Gastrocnemius medialis (tissue), 4 donors: Measurements from ENCODE around the gene ALKBH8. TPM values are rescaled to one million over a fixed set of nuclear protein-coding genes. Genes with fewer than 3 reads are reported as not detected.
A peak's percentile ranks its signal among the peaks of the same experiment; 100 is the strongest.

Experiments
- ATAC-seq, 2 donors: fragments of 150-250 bp; one replicate each; pipeline ENCODE4 v1.9.1; 2016
- DNase-seq, 2 donors: peaks; one replicate each; pipeline ENCODE4 v3.0.0-alpha.2; 2019
- H3K27ac ChIP-seq, 4 donors: fragments of 200-600 bp; sonication (generic); 1 replicate in 1 of 4; 2 replicates in 3 of 4; pipeline ENCODE4 v1.5.1; 2016 to 2018; ENCODE audit warnings: mild to moderate bottlenecking in 2 of 4, moderate library complexity in 1 of 4
- H3K27me3 ChIP-seq, 3 donors: fragments of 200-600 bp; sonication (generic) in 2 of 3; 1 replicate in 1 of 3; 2 replicates in 2 of 3; pipeline versions ENCODE4 v1.5.1 to v1.6.0; 2016 to 2019; ENCODE audit warnings: mild to moderate bottlenecking in 1 of 3, moderate library complexity in 1 of 3
- H3K36me3 ChIP-seq, 2 donors: fragments of 200-600 bp; sonication (generic) in 1 of 2; one replicate each; pipeline ENCODE4 v1.5.1; 2017 to 2018
- H3K4me1 ChIP-seq, 2 donors: fragments of 200-600 bp; sonication (generic) in 1 of 2; one replicate each; pipeline ENCODE4 v1.5.1; 2016 to 2017; ENCODE audit warnings: mild to moderate bottlenecking in 2 of 2
- H3K4me3 ChIP-seq, 4 donors: fragments of 200-600 bp; sonication (generic) in 3 of 4; 1 replicate in 1 of 4; 2 replicates in 3 of 4; pipeline ENCODE4 v1.5.1; 2016 to 2019; ENCODE audit warnings: mild to moderate bottlenecking in 2 of 4
- H3K9me3 ChIP-seq, 3 donors: fragments of 200-600 bp; sonication (generic) in 2 of 3; 1 replicate in 1 of 3; 2 replicates in 2 of 3; pipeline ENCODE4 v1.5.1; 2016 to 2019
- CTCF ChIP-seq, 5 experiments: fragments of 450-650 bp in 3 of 5; fragments of 200-600 bp in 2 of 5; sonication (generic) in 2 of 5; IDR thresholded peaks in 4 of 5; conservative IDR thresholded peaks in 1 of 5; 1 replicate in 4 of 5; 2 replicates in 1 of 5; pipeline ENCODE4 v1.5.1; 2016 to 2019; ENCODE audit warnings: antibody characterized with exemption in 5 of 5, mild to moderate bottlenecking in 3 of 5, moderate library complexity in 3 of 5
- POLR2A ChIP-seq, 2 donors: fragments of 450-650 bp; IDR thresholded peaks; one replicate each; pipeline ENCODE4 v1.6.1; 2017; ENCODE audit warnings: antibody characterized with exemption in 2 of 2, mild to moderate bottlenecking in 2 of 2, moderate library complexity in 2 of 2
- in situ Hi-C, 4 donors: fragments of 200-750 bp; cut with MboI; loops; one replicate each; pipeline versions ENCODE4 v1.15.0 to v1.8.0; 2017; ENCODE audit warnings: low sequenced_read_pairs in 4 of 4
- intact Hi-C: fragments of 100-400 bp; cut with DNase I; formaldehyde crosslinking; loops from one replicate; pipeline ENCODE4 v1.15.1; 2023; ENCODE audit warnings: low total_unique reads
- total RNA-seq, 4 donors: library from RNA; depleted of rRNA; stranded (reverse); fragments of >200 nt; gene quantifications; one replicate each; pipeline versions ENCODE4 v1.1.0 to v1.2.3, GENCODE V29; 2016

The ALKBH8 gene
- total RNA-seq, 4 donors from 2014 or later: 5.4 to 8.1 (median 6.6) TPM

DNA sequence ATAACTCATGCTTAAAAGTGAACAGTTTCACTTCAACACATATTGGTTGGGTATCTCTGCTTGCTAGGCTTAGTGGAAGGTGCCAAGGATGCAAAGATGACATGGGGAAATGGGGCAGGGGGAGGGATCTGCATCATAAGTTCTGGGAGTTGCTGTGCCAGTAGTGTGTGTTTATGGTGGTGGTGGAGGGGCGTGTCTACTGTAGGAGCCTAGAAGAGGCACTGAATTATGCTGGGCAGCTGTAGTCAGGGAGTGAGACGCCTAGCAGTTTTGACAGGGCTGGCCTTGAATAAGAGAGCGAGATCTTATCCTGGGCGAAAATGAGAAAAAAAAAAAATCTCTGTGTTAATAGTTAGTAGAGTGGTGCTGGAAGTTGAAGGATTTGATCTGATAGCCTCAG, 28.4 kb upstream of the ALKBH8 start:
- TF ChIP-seq POLR2A (IDR thresholded peaks at IDR 0.05) (no peak), CTCF (IDR thresholded peaks at IDR 0.05 in 4 of 5, conservative IDR thresholded peaks at IDR 0.05 in 1 of 5) (no peak)
- no peak for DNase-seq
- intact Hi-C loops (no loop called here), in situ Hi-C loops (no loop called here)
- peaks cover 3 to 22% of the 10 kb centered on the region in 2 donors for H3K4me1 ChIP-seq
- no peaks in the 10 kb centered on the region for H3K9me3 ChIP-seq
- no peaks in the 10 kb centered on the region for H3K27me3 ChIP-seq
- H3K36me3 ChIP-seq: no peaks in the 10 kb centered on the region
- H3K4me3 ChIP-seq: no peak overlapping the region
- H3K27ac ChIP-seq: no peak overlapping the region
- ATAC-seq: no peak

DNA sequence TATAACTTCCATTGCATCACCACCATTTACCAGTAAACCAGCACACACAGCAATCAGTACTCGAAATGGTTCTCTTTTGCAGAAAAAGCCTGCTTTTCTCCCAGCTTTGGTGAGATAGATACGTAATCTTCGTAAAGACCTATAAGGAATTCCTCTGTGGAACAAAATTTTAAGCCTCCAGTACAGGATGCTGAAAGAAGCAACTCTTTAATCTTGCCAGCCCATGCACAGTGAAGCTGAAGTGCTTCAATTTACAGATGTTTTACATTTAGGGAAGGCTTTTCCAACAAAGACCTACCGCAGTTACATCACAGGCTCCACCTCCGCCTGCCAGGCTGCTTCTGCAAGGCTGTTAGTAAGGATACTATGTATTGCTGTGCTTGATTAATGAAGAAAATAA, 27.3 kb upstream of the ALKBH8 start:
- no peaks in the 10 kb centered on the region for H3K36me3 ChIP-seq
- no peaks in the 10 kb centered on the region for H3K9me3 ChIP-seq
- intact Hi-C loops (no loop called here), in situ Hi-C loops (no loop called here)
- ATAC-seq: no peak
- no peak overlapping the region for H3K4me3 ChIP-seq
- no peak overlapping the region for H3K27ac ChIP-seq
- peaks cover 3 to 22% of the 10 kb centered on the region in 2 donors for H3K4me1 ChIP-seq
- no peak for DNase-seq
- TF ChIP-seq POLR2A (IDR thresholded peaks at IDR 0.05) (no peak), CTCF (IDR thresholded peaks at IDR 0.05 in 4 of 5, conservative IDR thresholded peaks at IDR 0.05 in 1 of 5) (no peak)
- no peaks in the 10 kb centered on the region for H3K27me3 ChIP-seq

DNA sequence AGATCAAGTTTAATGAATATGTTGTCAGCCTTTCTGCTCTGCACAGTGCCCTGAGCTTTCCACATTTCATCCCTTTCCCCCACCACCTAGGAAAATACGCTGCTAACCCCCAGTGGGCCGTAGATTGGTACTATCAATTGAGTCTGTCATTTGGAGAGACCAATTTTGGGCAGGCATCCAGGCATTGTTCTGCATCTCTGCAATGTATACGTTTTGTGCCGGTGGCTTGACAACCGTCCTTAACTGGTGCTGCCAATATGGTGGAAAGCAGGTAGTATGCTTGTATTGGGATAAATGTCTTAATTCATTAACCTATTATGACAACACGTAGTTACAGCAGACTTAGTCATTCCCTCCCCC, 26.7 kb upstream of the ALKBH8 start:
- no peak for DNase-seq
- H3K4me3 ChIP-seq: peak overlapping the region in 2 of 4 donors; percentile 61 to 67
- in situ Hi-C loops (no loop called here), intact Hi-C loops (no loop called here)
- H3K4me1 ChIP-seq: peaks cover 3 to 22% of the 10 kb centered on the region in 2 donors
- no peaks in the 10 kb centered on the region for H3K27me3 ChIP-seq
- no peaks in the 10 kb centered on the region for H3K9me3 ChIP-seq
- no peaks in the 10 kb centered on the region for H3K36me3 ChIP-seq
- H3K27ac ChIP-seq: no peak overlapping the region
- no peak for TF ChIP-seq CTCF (IDR thresholded peaks at IDR 0.05 in 4 of 5, conservative IDR thresholded peaks at IDR 0.05 in 1 of 5)
- no peak for TF ChIP-seq POLR2A (IDR thresholded peaks at IDR 0.05)
- ATAC-seq: no peak

DNA sequence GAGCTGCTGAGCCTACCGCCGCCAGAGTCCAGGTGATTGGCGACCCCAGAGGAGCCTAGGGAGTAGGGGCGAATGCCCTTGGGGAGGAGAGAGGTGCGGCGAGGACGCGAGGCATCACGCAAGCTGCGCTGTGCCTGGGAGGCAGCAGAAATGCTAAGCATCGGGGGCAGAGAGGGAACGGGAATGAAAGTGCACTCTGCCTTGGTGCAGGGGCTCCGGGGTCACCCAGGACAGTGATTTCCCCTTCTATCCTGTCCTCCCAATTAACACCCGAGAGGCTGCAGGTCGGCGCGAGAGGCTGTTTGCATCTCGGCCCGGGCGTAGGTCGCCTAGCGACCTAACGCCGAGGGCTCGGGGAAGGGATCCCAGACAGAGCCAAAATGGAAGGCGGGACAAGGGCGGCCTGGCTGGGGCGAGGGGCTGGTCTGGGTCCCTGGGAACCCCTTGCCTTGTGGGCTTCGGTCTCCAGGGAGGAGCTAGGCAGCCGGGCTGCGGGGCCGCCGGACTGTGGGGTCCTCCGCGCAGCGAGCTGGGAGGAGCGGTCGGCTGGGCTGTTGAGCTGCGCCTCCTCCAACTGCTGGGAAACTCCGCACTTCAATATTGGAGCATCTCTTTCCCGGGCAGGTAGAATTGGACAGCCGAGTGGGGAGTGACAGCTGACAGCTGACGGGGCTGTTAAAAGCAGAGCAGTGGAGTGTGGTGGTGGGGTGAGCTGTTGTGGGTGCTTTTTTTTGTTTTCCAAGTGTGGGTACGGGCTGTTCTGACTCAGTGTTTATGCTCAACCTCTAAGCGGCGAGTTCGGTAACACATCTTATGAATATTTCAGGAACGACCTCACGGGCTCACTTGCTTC, 26.1 kb upstream of the ALKBH8 start:
- Histone ChIP-seq H3K27me3 (no peaks in the 10 kb centered on the region), H3K9me3 (no peaks in the 10 kb centered on the region), H3K27ac (no peak overlapping the region), H3K36me3 (no peaks in the 10 kb centered on the region), H3K4me3 (peak overlapping the region; percentile 61 to 77 (median 66)), H3K4me1 (peaks cover 3 to 22% of the 10 kb centered on the region in 2 donors)
- DNase-seq (peak in 1 of 2 donors; percentile 2), ATAC-seq (peak; percentile 48 to 65)
- in situ Hi-C loops: no loop called here
- TF ChIP-seq POLR2A (IDR thresholded peaks at IDR 0.05): no peak
- TF ChIP-seq CTCF (IDR thresholded peaks at IDR 0.05 in 4 of 5, conservative IDR thresholded peaks at IDR 0.05 in 1 of 5): no peak
- intact Hi-C loops: no loop called here
